WTC11 (cell line): ENCODE data around the gene IGFBPL1. TPM values are rescaled to one million over a fixed set of nuclear protein-coding genes. Genes with fewer than 3 reads are reported as not detected.
A peak's percentile ranks its signal among the peaks of the same experiment; 100 is the strongest.
"Not testable (repeated sequence)": the region's sequence is repeated elsewhere in the genome, so short reads cannot be mapped to it uniquely, and the experiment has no call there.

Source experiments
- ATAC-seq: fragments of 200-7000 bp; cut with Tn5 transposase; 2 replicates; pipeline ENCODE4 v1.10.0; 2021; ENCODE audit warnings: mild to moderate bottlenecking, moderate library complexity
- CTCF ChIA-PET: fragments of 300-600 bp; sonication (Branson Sonifier 250); formaldehyde crosslinking; loops from one replicate; lab custom pipeline; 2021; ENCODE audit warnings: antibody characterized with exemption; lab: Charles Lee
- POLR2A ChIA-PET: fragments of 350-600 bp; sonication (Branson Sonifier 250); formaldehyde crosslinking; loops from one replicate; lab custom pipeline; 2021; ENCODE audit warnings: antibody characterized with exemption; lab: Charles Lee
- DNase-seq: peaks from one replicate; pipeline ENCODE4 v3.0.0; 2021; ENCODE audit warnings: low spot score
- H3K27ac Mint-ChIP-seq: 2 replicates; pipeline ENCODE4 v1.8.0; 2021; ENCODE audit warnings: mixed read lengths
- H3K27me3 Mint-ChIP-seq: 2 replicates; pipeline ENCODE4 v1.8.0; 2021; ENCODE audit warnings: low read depth, mild to moderate bottlenecking, moderate library complexity, mixed read lengths
- H3K36me3 Mint-ChIP-seq: 2 replicates; pipeline ENCODE4 v1.8.0; 2021; ENCODE audit warnings: mixed read lengths
- H3K4me1 Mint-ChIP-seq: 2 replicates; pipeline ENCODE4 v1.8.0; 2022; ENCODE audit warnings: mixed read lengths
- H3K4me3 Mint-ChIP-seq: 2 replicates; pipeline ENCODE4 v1.8.0; 2021; ENCODE audit warnings: mild to moderate bottlenecking, moderate library complexity, mixed read lengths
- H3K9me3 Mint-ChIP-seq: 2 replicates; pipeline ENCODE4 v1.8.0; 2021; ENCODE audit warnings: mixed read lengths
- CBFB ChIP-seq: sonication (generic); formaldehyde crosslinking; IDR thresholded peaks from 2 replicates; pipeline ENCODE4 v1.8.1; 2022; ENCODE audit warnings: mild to moderate bottlenecking, low read depth, missing genetic modification reagents
- ETV6 ChIP-seq: sonication (generic); formaldehyde crosslinking; IDR thresholded peaks from 2 replicates; pipeline ENCODE4 v1.8.1; 2022; ENCODE audit warnings: mild to moderate bottlenecking, missing genetic modification reagents
- KAT7 ChIP-seq: sonication (generic); formaldehyde crosslinking; IDR thresholded peaks from 2 replicates; pipeline ENCODE4 v1.8.1; 2023; ENCODE audit warnings: missing genetic modification reagents, mild to moderate bottlenecking, borderline replicate concordance
- MXD4 ChIP-seq: fragments of 250-450 bp; sonication (Bioruptor Pico); IDR thresholded peaks from 2 replicates; pipeline ENCODE4 v1.8.0; 2021; ENCODE audit warnings: mild to moderate bottlenecking, moderate library complexity, borderline replicate concordance
- NFE2L1 ChIP-seq: sonication (generic); formaldehyde crosslinking; IDR thresholded peaks from 2 replicates; pipeline ENCODE4 v1.8.1; 2023; ENCODE audit warnings: missing genetic modification reagents
- SMAD3 ChIP-seq: sonication (generic); formaldehyde crosslinking; IDR thresholded peaks from 2 replicates; pipeline ENCODE4 v1.8.0; 2022; ENCODE audit warnings: missing genetic modification reagents, mild to moderate bottlenecking, borderline replicate concordance
- SOX15 ChIP-seq: fragments of 250-450 bp; sonication (Bioruptor Pico); IDR thresholded peaks from 2 replicates; pipeline ENCODE4 v1.9.0; 2021; ENCODE audit warnings: mild to moderate bottlenecking
- TEAD4 ChIP-seq: sonication (generic); formaldehyde crosslinking; IDR thresholded peaks from 2 replicates; pipeline ENCODE4 v1.8.0; 2022; ENCODE audit warnings: mild to moderate bottlenecking, missing genetic modification reagents
- TP53 ChIP-seq: sonication (generic); formaldehyde crosslinking; IDR thresholded peaks from 2 replicates; pipeline ENCODE4 v1.8.1; 2023; ENCODE audit warnings: mild to moderate bottlenecking, missing genetic modification reagents
- ZNF219 ChIP-seq: sonication (generic); formaldehyde crosslinking; IDR thresholded peaks from 2 replicates; pipeline ENCODE4 v1.8.0; 2023; ENCODE audit warnings: missing genetic modification reagents, mild to moderate bottlenecking, borderline replicate concordance
- ZNF671 ChIP-seq: fragments of 250-450 bp; sonication (Bioruptor Pico); IDR thresholded peaks from 2 replicates; pipeline ENCODE4 v1.8.0; 2021; ENCODE audit warnings: mild to moderate bottlenecking
- total RNA-seq: library from RNA; stranded (reverse); gene quantifications from 3 replicates; pipeline ENCODE4 v1.2.3, GENCODE V29; 2021
- TF ChIP-seq, protein P1 (sequence below): sonication (generic); formaldehyde crosslinking; IDR thresholded peaks from 2 replicates; pipeline ENCODE4 v1.8.1; 2023; ENCODE audit warnings: mild to moderate bottlenecking, moderate library complexity, missing genetic modification reagents
- TF ChIP-seq, protein P2 (sequence below): sonication (generic); formaldehyde crosslinking; IDR thresholded peaks from 2 replicates; pipeline ENCODE4 v1.8.1; 2023; ENCODE audit warnings: mild to moderate bottlenecking, missing genetic modification reagents
- TF ChIP-seq, protein P3 (sequence below): sonication (generic); formaldehyde crosslinking; IDR thresholded peaks from 2 replicates; pipeline ENCODE4 v1.8.1; 2022; ENCODE audit warnings: low read depth, mild to moderate bottlenecking, moderate library complexity, missing genetic modification reagents, borderline replicate concordance
- TF ChIP-seq, protein P4 (sequence below): sonication (generic); formaldehyde crosslinking; conservative IDR thresholded peaks from 2 replicates; pipeline ENCODE4 v1.8.1; 2023; ENCODE audit warnings: mild to moderate bottlenecking, low read depth, missing genetic modification reagents, moderate library complexity
- TF ChIP-seq, protein P5 (sequence below): fragments of 250-450 bp; sonication (Bioruptor Pico); IDR thresholded peaks from 2 replicates; pipeline ENCODE4 v1.9.0; 2021; ENCODE audit warnings: mild to moderate bottlenecking
- TF ChIP-seq, protein P6 (sequence below): sonication (generic); formaldehyde crosslinking; IDR thresholded peaks from 2 replicates; pipeline ENCODE4 v1.8.0; 2023; ENCODE audit warnings: missing genetic modification reagents, mild to moderate bottlenecking, borderline replicate concordance
- TF ChIP-seq, protein P7 (sequence below): fragments of 250-450 bp; sonication (Bioruptor Pico); IDR thresholded peaks from 2 replicates; pipeline ENCODE4 v1.9.0; 2021; ENCODE audit warnings: mild to moderate bottlenecking

Gene IGFBPL1
- total RNA-seq, 1 experiment from 2014 or later: 36.7 TPM

DNA sequence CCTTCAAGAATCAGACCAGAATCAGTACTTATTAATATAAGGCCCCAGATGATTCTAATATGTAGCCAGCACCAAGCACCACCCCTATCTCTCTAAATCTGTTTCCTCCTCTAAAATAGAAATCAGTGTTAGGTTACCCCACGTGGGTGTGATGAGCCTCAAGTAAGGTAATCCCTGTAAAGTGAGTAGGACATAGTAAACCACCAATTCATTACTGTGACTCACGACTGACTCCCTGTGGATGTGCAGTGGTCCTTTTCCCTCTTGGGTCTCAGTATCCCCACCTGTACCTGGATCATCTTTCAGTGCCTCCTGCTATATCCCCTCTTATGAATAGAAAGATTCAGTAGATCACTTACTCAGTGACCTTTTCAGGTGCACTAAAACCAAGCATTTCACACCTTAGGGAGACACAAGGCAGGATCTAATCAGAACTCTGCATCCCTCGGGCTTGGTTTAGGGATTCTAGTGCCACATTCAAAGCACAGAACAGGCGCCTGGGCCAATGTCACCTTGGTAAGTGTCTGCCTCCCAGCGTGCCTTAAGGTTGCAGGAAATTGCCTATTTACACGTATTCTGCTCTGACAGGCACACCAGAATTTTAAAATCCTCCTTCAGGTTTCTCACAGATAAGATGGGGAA lies 43.9 kb downstream of the IGFBPL1 start:
- peaks cover 94% of the 10 kb centered on the region for H3K27me3 Mint-ChIP-seq
- H3K27ac Mint-ChIP-seq: peak overlapping the region; percentile 34
- TF ChIP-seq MXD4 (no peak), TP53 (CRISPR knock-in tag) (no peak), CBFB (CRISPR knock-in tag) (no peak), ZNF219 (CRISPR knock-in tag) (no peak), SOX15 (CRISPR knock-in tag) (no peak), TEAD4 (CRISPR knock-in tag) (no peak), NFE2L1 (CRISPR knock-in tag) (no peak), SMAD3 (CRISPR knock-in tag) (no peak), ZNF671 (no peak), ETV6 (CRISPR knock-in tag) (no peak), KAT7 (CRISPR knock-in tag) (no peak)
- TF ChIP-seq, protein P1, sequence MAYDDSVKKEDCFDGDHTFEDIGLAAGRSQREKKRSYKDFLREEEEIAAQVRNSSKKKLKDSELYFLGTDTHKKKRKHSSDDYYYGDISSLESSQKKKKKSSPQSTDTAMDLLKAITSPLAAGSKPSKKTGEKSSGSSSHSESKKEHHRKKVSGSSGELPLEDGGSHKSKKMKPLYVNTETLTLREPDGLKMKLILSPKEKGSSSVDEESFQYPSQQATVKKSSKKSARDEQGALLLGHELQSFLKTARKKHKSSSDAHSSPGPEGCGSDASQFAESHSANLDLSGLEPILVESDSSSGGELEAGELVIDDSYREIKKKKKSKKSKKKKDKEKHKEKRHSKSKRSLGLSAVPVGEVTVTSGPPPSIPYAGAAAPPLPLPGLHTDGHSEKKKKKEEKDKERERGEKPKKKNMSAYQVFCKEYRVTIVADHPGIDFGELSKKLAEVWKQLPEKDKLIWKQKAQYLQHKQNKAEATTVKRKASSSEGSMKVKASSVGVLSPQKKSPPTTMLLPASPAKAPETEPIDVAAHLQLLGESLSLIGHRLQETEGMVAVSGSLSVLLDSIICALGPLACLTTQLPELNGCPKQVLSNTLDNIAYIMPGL (CRISPR knock-in tag): no peak
- TF ChIP-seq, protein P2, sequence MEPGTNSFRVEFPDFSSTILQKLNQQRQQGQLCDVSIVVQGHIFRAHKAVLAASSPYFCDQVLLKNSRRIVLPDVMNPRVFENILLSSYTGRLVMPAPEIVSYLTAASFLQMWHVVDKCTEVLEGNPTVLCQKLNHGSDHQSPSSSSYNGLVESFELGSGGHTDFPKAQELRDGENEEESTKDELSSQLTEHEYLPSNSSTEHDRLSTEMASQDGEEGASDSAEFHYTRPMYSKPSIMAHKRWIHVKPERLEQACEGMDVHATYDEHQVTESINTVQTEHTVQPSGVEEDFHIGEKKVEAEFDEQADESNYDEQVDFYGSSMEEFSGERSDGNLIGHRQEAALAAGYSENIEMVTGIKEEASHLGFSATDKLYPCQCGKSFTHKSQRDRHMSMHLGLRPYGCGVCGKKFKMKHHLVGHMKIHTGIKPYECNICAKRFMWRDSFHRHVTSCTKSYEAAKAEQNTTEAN (CRISPR knock-in tag): no peak
- TF ChIP-seq, protein P3, sequence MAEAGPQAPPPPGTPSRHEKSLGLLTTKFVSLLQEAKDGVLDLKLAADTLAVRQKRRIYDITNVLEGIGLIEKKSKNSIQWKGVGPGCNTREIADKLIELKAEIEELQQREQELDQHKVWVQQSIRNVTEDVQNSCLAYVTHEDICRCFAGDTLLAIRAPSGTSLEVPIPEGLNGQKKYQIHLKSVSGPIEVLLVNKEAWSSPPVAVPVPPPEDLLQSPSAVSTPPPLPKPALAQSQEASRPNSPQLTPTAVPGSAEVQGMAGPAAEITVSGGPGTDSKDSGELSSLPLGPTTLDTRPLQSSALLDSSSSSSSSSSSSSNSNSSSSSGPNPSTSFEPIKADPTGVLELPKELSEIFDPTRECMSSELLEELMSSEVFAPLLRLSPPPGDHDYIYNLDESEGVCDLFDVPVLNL (CRISPR knock-in tag): no peak
- TF ChIP-seq, protein P4, sequence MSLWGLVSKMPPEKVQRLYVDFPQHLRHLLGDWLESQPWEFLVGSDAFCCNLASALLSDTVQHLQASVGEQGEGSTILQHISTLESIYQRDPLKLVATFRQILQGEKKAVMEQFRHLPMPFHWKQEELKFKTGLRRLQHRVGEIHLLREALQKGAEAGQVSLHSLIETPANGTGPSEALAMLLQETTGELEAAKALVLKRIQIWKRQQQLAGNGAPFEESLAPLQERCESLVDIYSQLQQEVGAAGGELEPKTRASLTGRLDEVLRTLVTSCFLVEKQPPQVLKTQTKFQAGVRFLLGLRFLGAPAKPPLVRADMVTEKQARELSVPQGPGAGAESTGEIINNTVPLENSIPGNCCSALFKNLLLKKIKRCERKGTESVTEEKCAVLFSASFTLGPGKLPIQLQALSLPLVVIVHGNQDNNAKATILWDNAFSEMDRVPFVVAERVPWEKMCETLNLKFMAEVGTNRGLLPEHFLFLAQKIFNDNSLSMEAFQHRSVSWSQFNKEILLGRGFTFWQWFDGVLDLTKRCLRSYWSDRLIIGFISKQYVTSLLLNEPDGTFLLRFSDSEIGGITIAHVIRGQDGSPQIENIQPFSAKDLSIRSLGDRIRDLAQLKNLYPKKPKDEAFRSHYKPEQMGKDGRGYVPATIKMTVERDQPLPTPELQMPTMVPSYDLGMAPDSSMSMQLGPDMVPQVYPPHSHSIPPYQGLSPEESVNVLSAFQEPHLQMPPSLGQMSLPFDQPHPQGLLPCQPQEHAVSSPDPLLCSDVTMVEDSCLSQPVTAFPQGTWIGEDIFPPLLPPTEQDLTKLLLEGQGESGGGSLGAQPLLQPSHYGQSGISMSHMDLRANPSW (CRISPR knock-in tag): no peak
- TF ChIP-seq, protein P5, sequence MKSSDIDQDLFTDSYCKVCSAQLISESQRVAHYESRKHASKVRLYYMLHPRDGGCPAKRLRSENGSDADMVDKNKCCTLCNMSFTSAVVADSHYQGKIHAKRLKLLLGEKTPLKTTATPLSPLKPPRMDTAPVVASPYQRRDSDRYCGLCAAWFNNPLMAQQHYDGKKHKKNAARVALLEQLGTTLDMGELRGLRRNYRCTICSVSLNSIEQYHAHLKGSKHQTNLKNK (CRISPR knock-in tag): no peak
- TF ChIP-seq, protein P6, sequence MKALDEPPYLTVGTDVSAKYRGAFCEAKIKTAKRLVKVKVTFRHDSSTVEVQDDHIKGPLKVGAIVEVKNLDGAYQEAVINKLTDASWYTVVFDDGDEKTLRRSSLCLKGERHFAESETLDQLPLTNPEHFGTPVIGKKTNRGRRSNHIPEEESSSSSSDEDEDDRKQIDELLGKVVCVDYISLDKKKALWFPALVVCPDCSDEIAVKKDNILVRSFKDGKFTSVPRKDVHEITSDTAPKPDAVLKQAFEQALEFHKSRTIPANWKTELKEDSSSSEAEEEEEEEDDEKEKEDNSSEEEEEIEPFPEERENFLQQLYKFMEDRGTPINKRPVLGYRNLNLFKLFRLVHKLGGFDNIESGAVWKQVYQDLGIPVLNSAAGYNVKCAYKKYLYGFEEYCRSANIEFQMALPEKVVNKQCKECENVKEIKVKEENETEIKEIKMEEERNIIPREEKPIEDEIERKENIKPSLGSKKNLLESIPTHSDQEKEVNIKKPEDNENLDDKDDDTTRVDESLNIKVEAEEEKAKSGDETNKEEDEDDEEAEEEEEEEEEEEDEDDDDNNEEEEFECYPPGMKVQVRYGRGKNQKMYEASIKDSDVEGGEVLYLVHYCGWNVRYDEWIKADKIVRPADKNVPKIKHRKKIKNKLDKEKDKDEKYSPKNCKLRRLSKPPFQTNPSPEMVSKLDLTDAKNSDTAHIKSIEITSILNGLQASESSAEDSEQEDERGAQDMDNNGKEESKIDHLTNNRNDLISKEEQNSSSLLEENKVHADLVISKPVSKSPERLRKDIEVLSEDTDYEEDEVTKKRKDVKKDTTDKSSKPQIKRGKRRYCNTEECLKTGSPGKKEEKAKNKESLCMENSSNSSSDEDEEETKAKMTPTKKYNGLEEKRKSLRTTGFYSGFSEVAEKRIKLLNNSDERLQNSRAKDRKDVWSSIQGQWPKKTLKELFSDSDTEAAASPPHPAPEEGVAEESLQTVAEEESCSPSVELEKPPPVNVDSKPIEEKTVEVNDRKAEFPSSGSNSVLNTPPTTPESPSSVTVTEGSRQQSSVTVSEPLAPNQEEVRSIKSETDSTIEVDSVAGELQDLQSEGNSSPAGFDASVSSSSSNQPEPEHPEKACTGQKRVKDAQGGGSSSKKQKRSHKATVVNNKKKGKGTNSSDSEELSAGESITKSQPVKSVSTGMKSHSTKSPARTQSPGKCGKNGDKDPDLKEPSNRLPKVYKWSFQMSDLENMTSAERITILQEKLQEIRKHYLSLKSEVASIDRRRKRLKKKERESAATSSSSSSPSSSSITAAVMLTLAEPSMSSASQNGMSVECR (CRISPR knock-in tag): no peak
- TF ChIP-seq, protein P7, sequence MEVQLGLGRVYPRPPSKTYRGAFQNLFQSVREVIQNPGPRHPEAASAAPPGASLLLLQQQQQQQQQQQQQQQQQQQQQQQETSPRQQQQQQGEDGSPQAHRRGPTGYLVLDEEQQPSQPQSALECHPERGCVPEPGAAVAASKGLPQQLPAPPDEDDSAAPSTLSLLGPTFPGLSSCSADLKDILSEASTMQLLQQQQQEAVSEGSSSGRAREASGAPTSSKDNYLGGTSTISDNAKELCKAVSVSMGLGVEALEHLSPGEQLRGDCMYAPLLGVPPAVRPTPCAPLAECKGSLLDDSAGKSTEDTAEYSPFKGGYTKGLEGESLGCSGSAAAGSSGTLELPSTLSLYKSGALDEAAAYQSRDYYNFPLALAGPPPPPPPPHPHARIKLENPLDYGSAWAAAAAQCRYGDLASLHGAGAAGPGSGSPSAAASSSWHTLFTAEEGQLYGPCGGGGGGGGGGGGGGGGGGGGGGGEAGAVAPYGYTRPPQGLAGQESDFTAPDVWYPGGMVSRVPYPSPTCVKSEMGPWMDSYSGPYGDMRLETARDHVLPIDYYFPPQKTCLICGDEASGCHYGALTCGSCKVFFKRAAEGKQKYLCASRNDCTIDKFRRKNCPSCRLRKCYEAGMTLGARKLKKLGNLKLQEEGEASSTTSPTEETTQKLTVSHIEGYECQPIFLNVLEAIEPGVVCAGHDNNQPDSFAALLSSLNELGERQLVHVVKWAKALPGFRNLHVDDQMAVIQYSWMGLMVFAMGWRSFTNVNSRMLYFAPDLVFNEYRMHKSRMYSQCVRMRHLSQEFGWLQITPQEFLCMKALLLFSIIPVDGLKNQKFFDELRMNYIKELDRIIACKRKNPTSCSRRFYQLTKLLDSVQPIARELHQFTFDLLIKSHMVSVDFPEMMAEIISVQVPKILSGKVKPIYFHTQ (CRISPR knock-in tag): no peak
- POLR2A ChIA-PET: no interaction called here
- no peak for DNase-seq
- CTCF ChIA-PET: interaction anchor here (1.1 kb wide), 1 partner anchor 12 kb away, joined by 3 read pairs; the partner anchor contains the start of gene ALDH1B1
- H3K36me3 Mint-ChIP-seq: peaks cover 15% of the 10 kb centered on the region
- peaks cover 26% of the 10 kb centered on the region for H3K9me3 Mint-ChIP-seq
- H3K4me1 Mint-ChIP-seq: peaks cover 21% of the 10 kb centered on the region
- no peak overlapping the region for H3K4me3 Mint-ChIP-seq
- peak; percentile 25 for ATAC-seq

DNA sequence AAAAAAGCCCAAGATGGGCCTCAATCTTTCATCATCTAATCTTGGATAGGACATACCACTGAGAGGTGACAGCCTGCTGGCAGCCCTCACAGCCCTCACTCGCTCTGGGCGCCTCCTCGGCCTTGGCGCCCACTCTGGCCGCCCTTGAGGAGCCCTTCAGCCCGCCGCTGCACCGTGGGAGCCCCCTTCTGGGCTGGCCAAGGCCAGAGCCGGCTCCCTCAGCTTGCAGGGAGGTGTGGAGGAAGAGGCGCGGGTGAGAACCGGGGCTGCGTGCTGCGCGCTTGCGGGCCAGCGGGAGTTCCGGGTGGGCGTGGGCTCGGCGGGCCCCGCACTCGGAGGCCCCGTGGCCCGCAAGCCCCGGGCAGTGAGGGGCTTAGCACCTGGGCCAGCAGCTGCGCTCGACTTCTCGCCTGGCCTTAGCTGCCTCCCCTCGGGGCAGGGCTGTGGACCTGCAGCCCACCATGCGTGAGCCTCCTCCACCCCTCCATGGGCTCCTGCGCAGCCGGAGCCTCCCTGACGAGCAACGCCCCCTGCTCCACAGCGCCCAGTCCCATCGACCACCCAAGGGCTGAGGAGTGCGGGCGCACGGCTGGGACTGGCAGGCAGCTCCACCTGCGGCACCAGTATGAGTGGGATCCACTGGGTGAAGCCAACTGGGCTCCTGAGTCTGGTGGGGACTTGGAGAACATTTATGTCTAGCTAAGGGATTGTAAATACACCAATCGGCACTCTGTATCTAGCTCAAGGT lies 46.7 kb downstream of the IGFBPL1 start:
- peaks cover 21% of the 10 kb centered on the region for H3K4me1 Mint-ChIP-seq
- H3K4me3 Mint-ChIP-seq, DNase-seq, POLR2A ChIA-PET, ATAC-seq, H3K27ac Mint-ChIP-seq, H3K9me3 Mint-ChIP-seq, H3K36me3 Mint-ChIP-seq: not testable (repeated sequence)
- CTCF ChIA-PET: interaction anchor here (0.8 to 3.3 kb wide), 3 partner anchors 12 to 16 kb away, joined by 3 to 12 read pairs (median 3); partner anchors contain the start of gene ALDH1B1
- peaks cover 90% of the 10 kb centered on the region for H3K27me3 Mint-ChIP-seq
